HCT116 (cell line): ENCODE measurements around the gene AKT1. TPM values are rescaled to one million over a fixed set of nuclear protein-coding genes. Genes with fewer than 3 reads are reported as not detected.
A peak's percentile ranks its signal among the peaks of the same experiment; 100 is the strongest.

Source experiments
- ATAC-seq: fragments of 200-7000 bp; cut with Tn5 transposase; 2 replicates; pipeline ENCODE4 v1.9.1; 2020; ENCODE audit warnings: mild to moderate bottlenecking, moderate library complexity
- Bru-seq: library from RNA; stranded (reverse); fragments of 400-500 nt; gene quantifications from one replicate; lab custom pipeline; 2021; lab: Mats Ljungman, UMichigan
- BruChase-seq, 2 experiments: library from RNA; stranded (reverse); fragments of 400-500 nt; gene quantifications; one replicate each; lab custom pipeline; 2021; lab: Mats Ljungman, UMichigan
- BruUV-seq: library from RNA; stranded (reverse); fragments of 400-500 nt; replicated peaks from 2 replicates; lab custom pipeline; 2021; lab: Mats Ljungman, UMichigan
- CTCF ChIA-PET: fragments of 300-600 bp; sonication (Branson Sonifier 250); formaldehyde crosslinking; loops from one replicate; lab custom pipeline; 2021; ENCODE audit warnings: antibody characterized with exemption; lab: Charles Lee
- POLR2A ChIA-PET: fragments of 300-600, 350-600 bp; sonication (Branson Sonifier 250); formaldehyde crosslinking; loops from one replicate; lab custom pipeline; 2021; ENCODE audit warnings: antibody characterized with exemption; lab: Charles Lee
- RAD21 ChIA-PET, 2 experiments: fragments of 300-600 bp; sonication (Branson Sonifier 250); formaldehyde crosslinking; loops; one replicate each; lab custom pipeline; 2023; ENCODE audit warnings: low total read pairs in 2 of 2; ENCODE audit not compliant: uncharacterized antibody in 2 of 2, unreplicated experiment in 2 of 2, low non-redundant PET in 1 of 2; lab: Charles Lee
- DNase-seq: peaks from one replicate; pipeline ENCODE4 v3.0.0-alpha.2; 2010; ENCODE audit warnings: low read depth, low spot score
- H2AFZ ChIP-seq: fragments of 200-600 bp; shearing (Covaris generic), sonication (generic); 2 replicates; pipeline ENCODE4 v1.6.1; 2017; ENCODE audit warnings: low read depth, mixed run types, mixed read lengths, antibody characterized with exemption, low read length; ENCODE audit not compliant: poor library complexity, severe bottlenecking
- H3K27ac ChIP-seq: 2 replicates; pipeline ENCODE4 v1.5.1; 2012; ENCODE audit warnings: low read depth, low read length
- H3K27me3 ChIP-seq: fragments of 200-600 bp; sonication (generic); 2 replicates; pipeline ENCODE4 v1.6.1; 2016; ENCODE audit warnings: mixed run types, low read length, mixed read lengths; ENCODE audit not compliant: insufficient read depth
- H3K36me3 ChIP-seq, 2 experiments: fragments of 200-500 bp in 1 of 2; fragments of 200-600 bp in 1 of 2; sonication (Bioruptor generic) in 1 of 2; sonication (generic) in 1 of 2; 2 replicates each; pipeline versions ENCODE4 v1.5.1 to v1.6.1; 2014 to 2016; ENCODE audit warnings: low read length in 2 of 2, inconsistent platforms in 1 of 2, mixed read lengths in 1 of 2, mixed run types in 1 of 2; ENCODE audit not compliant: insufficient read depth in 2 of 2, control insufficient read depth in 1 of 2
- H3K4me1 ChIP-seq, 2 experiments: fragments of 200-600 bp in 1 of 2; sonication (generic) in 1 of 2; 2 replicates each; pipeline versions ENCODE4 v1.5.1 to v1.6.1; 2012 to 2017; ENCODE audit warnings: low read length in 2 of 2, inconsistent platforms in 1 of 2, mild to moderate bottlenecking in 1 of 2, mixed read lengths in 1 of 2, mixed run types in 1 of 2, moderate library complexity in 1 of 2; ENCODE audit not compliant: insufficient read depth in 2 of 2, control insufficient read depth in 1 of 2
- H3K4me2 ChIP-seq: fragments of 200-600 bp; sonication (generic); 2 replicates; pipeline ENCODE4 v1.6.1; 2017; ENCODE audit warnings: mixed run types, low read length, mixed read lengths
- H3K4me3 ChIP-seq, 2 experiments: fragments of 200-600 bp in 1 of 2; sonication (generic) in 1 of 2; replicated peaks in 1 of 2; 2 replicates each; pipeline ENCODE4 v1.5.1; 2011 to 2016; ENCODE audit warnings: low read length in 2 of 2, control low read depth in 1 of 2, low read depth in 1 of 2, mild to moderate bottlenecking in 1 of 2, mixed read lengths in 1 of 2, mixed run types in 1 of 2
- H3K79me2 ChIP-seq: fragments of 200-600 bp; sonication (generic); 2 replicates; pipeline ENCODE4 v1.6.1; 2017; ENCODE audit warnings: mild to moderate bottlenecking, mixed run types, low read length, moderate library complexity, mixed read lengths; ENCODE audit not compliant: insufficient read depth
- H3K9ac ChIP-seq: fragments of 200-600 bp; sonication (generic); 2 replicates; pipeline ENCODE4 v1.6.1; 2016; ENCODE audit warnings: low read length, mixed read lengths
- H3K9me2 ChIP-seq: fragments of 200-600 bp; sonication (generic), shearing (Covaris generic); 2 replicates; pipeline ENCODE4 v1.6.1; 2017; ENCODE audit warnings: mixed run types, mild to moderate bottlenecking, moderate library complexity; ENCODE audit not compliant: insufficient read depth
- H3K9me3 ChIP-seq, 2 experiments: fragments of 200-500 bp in 1 of 2; fragments of 200-600 bp in 1 of 2; sonication (Bioruptor generic) in 1 of 2; sonication (generic) in 1 of 2; 2 replicates each; pipeline ENCODE4 v1.6.1; 2014 to 2017; ENCODE audit warnings: low read length in 2 of 2, mixed read lengths in 2 of 2, inconsistent platforms in 1 of 2, low read depth in 1 of 2, mild to moderate bottlenecking in 1 of 2, mixed run types in 1 of 2, moderate library complexity in 1 of 2; ENCODE audit not compliant: control insufficient read depth in 1 of 2, insufficient read depth in 1 of 2
- H4K20me1 ChIP-seq: fragments of 200-600 bp; sonication (generic), shearing (Covaris generic); 2 replicates; pipeline ENCODE4 v1.6.1; 2017; ENCODE audit warnings: mixed run types, mild to moderate bottlenecking, moderate library complexity; ENCODE audit not compliant: insufficient read depth
- EZH2 ChIP-seq: fragments of 200-600 bp; sonication (generic); IDR thresholded peaks from 2 replicates; pipeline ENCODE4 v1.6.1; 2017; ENCODE audit warnings: antibody characterized with exemption, mixed run types
- ZFX ChIP-seq: fragments of 450-650 bp; IDR thresholded peaks from 2 replicates; pipeline ENCODE4 v1.6.1; 2017
- intact Hi-C: fragments of 100-400 bp; cut with micrococcal nuclease; formaldehyde crosslinking; loops from 2 replicates; pipeline ENCODE4 v1.10.0; 2022
- long read RNA-seq: library from polyadenylated mRNA; unstranded; transcript quantifications from one replicate; pipeline ENCODE4 v2.0.0, GENCODE V29; 2021; ENCODE audit not compliant: unreplicated experiment
- polyA plus RNA-seq: library from polyadenylated mRNA; unstranded; fragments of >200 nt; gene quantifications from 2 replicates; pipeline ENCODE4 v1.2.1, GENCODE V29; 2012; ENCODE audit warnings: missing spikeins
- total RNA-seq: library from RNA; stranded (reverse); gene quantifications from one replicate; pipeline ENCODE4 v1.2.1, GENCODE V29; 2021; ENCODE audit not compliant: unreplicated experiment
- TF ChIP-seq, protein P1 (sequence below): IDR thresholded peaks from 2 replicates; pipeline ENCODE4 v1.6.1; 2011; ENCODE audit warnings: mild to moderate bottlenecking, low read length, moderate library complexity; ENCODE audit not compliant: insufficient replicate concordance; ENCODE audit errors: extremely low read depth

Gene AKT1
- 152 TPM for total RNA-seq
- polyA plus RNA-seq = 139 and 160 TPM in 2 replicates
- Bru-seq, nascent RNA = percentile 61 among the genes with signal in this experiment
- percentile 87 among the genes with signal in this experiment for BruChase-seq, experiment 1, labeled RNA remaining after a 6-hour chase
- percentile 80 among the genes with signal in this experiment for BruChase-seq, experiment 2, labeled RNA remaining after a 2-hour chase
- long read RNA-seq, transcript AKT1-203 (14 exons, 2,710 nt) = major isoform, 563 of 992 reads
- long read RNA-seq, transcript AKT1-205 (6 exons, 2,830 nt) = minor isoform, 19 of 992 reads
- long read RNA-seq, transcript AKT1-201 (15 exons, 2,866 nt) = minor isoform, 47 of 992 reads
- long read RNA-seq, transcript AKT1-220 (15 exons, 2,742 nt) = minor isoform, 85 of 992 reads
- long read RNA-seq, partial matches to known transcripts = 63 of 992 reads
- long read RNA-seq, other reads (novel, unspliced or antisense) = 183 of 992 reads

DNA sequence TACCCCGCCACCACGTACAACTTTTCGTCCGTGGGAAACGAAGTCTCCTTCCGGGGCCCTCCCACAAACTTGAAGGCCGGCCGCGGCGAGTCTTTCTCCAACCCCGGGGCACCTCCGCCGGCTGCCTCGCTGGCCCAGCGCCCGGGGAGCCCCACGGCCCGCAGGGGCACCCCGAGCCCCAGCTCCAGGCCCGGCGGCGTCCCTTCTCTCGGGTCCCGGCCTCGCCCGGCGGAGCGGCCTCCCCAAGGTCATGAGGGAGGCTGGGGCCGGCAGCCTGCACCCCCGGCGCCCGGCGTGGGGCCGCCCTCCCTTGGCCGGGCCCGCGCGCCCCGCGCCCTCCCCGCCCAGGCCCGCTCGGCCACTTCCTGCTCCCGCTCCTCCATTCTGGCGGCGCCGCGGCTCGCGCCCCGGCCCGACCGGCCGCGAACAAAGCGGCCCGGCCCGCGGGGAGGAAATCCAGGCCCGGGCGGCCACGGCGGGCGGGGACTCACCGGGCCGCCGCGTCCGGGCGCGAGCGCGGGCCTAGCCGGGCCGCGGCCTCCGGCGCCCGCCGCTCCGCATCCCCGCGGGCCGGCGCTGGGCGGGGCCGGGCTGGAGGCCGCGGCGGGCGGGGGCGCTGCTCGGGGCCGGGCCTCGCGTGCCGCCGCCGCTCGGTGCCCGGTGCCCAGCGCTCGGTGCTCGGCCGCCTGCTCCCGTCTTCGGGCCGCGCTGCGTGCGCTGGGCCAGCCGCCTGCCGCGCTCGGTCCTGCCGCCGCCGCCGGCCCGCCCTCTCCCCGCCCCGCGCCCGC lies at the start of gene AKT1:
Gene AKT1, minus strand, starts transcription at position 756 of the 788 bp plus-strand sequence. CDS start 3,105 bp downstream, outside the sequence.
- DNase-seq (no peak), ATAC-seq (peak; percentile 40)
- ChIA-PET RAD21 (no interaction called here), POLR2A (no interaction called here), CTCF (no interaction called here)
- Histone ChIP-seq H3K27ac (peak within 1 kb of the TSS; percentile 93), H3K27me3 (no peaks in the 10 kb centered on the region), H3K79me2 (peaks cover 45% of the 10 kb centered on the region), H2AFZ (no peak within 1 kb of the TSS), H3K4me3 (peak within 1 kb of the TSS; percentile 65 to 88), H3K9me2 (no peaks in the 10 kb centered on the region), H3K9ac (peak within 1 kb of the TSS; percentile 68), H3K9me3 (no peaks in the 10 kb centered on the region), H3K4me2 (peak within 1 kb of the TSS; percentile 95), H4K20me1 (no peaks in the 10 kb centered on the region), H3K36me3 (peaks cover 5 to 8% of the 10 kb centered on the region in 2 experiments), H3K4me1 (peaks cover 26 to 47% of the 10 kb centered on the region in 2 experiments)
- intact Hi-C loops = no loop called here
- BruUV-seq = no TSS peak
- TF ChIP-seq, protein P1, sequence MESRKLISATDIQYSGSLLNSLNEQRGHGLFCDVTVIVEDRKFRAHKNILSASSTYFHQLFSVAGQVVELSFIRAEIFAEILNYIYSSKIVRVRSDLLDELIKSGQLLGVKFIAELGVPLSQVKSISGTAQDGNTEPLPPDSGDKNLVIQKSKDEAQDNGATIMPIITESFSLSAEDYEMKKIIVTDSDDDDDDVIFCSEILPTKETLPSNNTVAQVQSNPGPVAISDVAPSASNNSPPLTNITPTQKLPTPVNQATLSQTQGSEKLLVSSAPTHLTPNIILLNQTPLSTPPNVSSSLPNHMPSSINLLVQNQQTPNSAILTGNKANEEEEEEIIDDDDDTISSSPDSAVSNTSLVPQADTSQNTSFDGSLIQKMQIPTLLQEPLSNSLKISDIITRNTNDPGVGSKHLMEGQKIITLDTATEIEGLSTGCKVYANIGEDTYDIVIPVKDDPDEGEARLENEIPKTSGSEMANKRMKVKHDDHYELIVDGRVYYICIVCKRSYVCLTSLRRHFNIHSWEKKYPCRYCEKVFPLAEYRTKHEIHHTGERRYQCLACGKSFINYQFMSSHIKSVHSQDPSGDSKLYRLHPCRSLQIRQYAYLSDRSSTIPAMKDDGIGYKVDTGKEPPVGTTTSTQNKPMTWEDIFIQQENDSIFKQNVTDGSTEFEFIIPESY = no peak
- TF ChIP-seq EZH2 = no peak
- TF ChIP-seq ZFX = peak; percentile 90
